ENCODE results near the gene LRRFIP1.

DNA sequence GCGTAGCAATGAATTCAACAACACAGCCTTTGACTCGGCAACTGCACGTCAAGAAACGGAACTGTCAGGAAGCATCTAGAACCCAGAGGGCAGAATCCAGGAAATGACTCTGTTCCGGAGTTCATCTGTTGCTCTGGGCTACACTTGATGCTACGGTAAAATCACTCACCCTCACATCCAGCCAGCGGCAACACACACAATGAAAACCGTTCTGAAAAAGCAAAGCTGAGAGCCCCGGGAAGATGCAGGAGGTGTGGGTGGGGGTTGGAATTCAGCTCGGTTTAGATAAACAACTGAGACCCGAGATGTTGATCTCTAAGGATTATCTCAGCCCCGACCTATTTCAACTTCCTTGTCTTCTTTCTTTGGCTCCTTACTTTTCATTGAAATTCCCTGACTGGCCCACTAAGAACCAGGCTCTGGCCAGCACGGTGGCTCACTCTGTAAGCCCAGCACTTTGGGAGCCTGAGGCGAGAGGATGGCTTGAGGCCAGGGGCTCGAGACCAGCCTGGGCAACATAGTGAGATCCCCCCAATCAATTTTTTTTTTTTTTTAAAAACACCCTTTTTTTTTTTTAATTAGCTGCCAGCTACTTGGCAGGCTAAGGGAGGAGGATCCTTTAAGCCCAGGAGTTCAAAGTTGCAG is 23.5 kb upstream of the LRRFIP1 start:
- no peak for TF ChIP-seq CTCF (optimal IDR thresholded peaks at IDR 0.05 in 1 of 3, IDR thresholded peaks at IDR 0.05 in 1 of 3, conservative IDR thresholded peaks at IDR 0.05 in 1 of 3; ENCODE audit: extremely low read depth in 1 of 3, insufficient read depth in 2 of 3, low read length in 3 of 3)
- TF ChIP-seq EZH2 (IDR thresholded peaks at IDR 0.05; ENCODE audit: low read length) = no peak
